GM12878 (cell line): ENCODE results near the gene RPS5. TPM values are rescaled to one million over a fixed set of nuclear protein-coding genes. Genes with fewer than 3 reads are reported as not detected.

ENCODE experiments used
- ATAC-seq: fragments of 200-7000 bp; cut with Tn5 transposase; 3 replicates; pipeline ENCODE4 v1.9.1; 2020; ENCODE audit warnings: mild to moderate bottlenecking, moderate library complexity
- BruUV-seq: library from RNA; stranded (reverse); fragments of 400-500 nt; replicated peaks from 2 replicates; lab custom pipeline; 2021; lab: Mats Ljungman, UMichigan
- CTCF ChIA-PET: fragments of 300-600 bp; sonication (Branson Sonifier 250); formaldehyde crosslinking; extraction: SDS; loops from one replicate; lab custom pipeline; 2021; ENCODE audit warnings: inconsistent platforms; lab: Yijun Ruan, JAX
- POLR2A ChIA-PET: fragments of 350-600 bp; formaldehyde crosslinking; extraction: SDS; loops from one replicate; lab custom pipeline; 2021; ENCODE audit warnings: inconsistent platforms; lab: Charles Lee
- RAD21 ChIA-PET: fragments of 300-600 bp; sonication (Branson Sonifier 250); formaldehyde crosslinking; loops from one replicate; lab custom pipeline; 2023; ENCODE audit warnings: antibody characterized with exemption; ENCODE audit not compliant: unreplicated experiment; lab: Charles Lee
- SMC1A ChIA-PET: fragments of 300-600 bp; sonication (Branson Sonifier 250); formaldehyde crosslinking; loops from one replicate; lab custom pipeline; 2023; ENCODE audit not compliant: unreplicated experiment, uncharacterized antibody; lab: Charles Lee
- DNase-seq: peaks from one replicate; pipeline ENCODE4 v3.0.0-alpha.2; 2011; ENCODE audit warnings: low read depth, low spot score
- FAIRE-seq: peaks from 3 replicates; lab custom pipeline; 2011; peaks lifted over from hg19 to GRCh38; lab: Jason Lieb, UNC
- H2AFZ ChIP-seq: 2 replicates; pipeline ENCODE4 v1.6.0; 2011; ENCODE audit warnings: low read depth, low read length, control low read depth; ENCODE audit not compliant: control insufficient read depth
- H3K27ac ChIP-seq: 2 replicates; pipeline ENCODE4 v1.5.1; 2011; ENCODE audit warnings: control low read depth; ENCODE audit not compliant: control insufficient read depth, insufficient read depth
- H3K27me3 ChIP-seq, 2 experiments: replicated peaks in 1 of 2; 2 replicates each; pipeline versions ENCODE4 v1.6.0 to v1.6.1; 2011; ENCODE audit warnings: low read length in 1 of 2; ENCODE audit not compliant: control insufficient read depth in 2 of 2, insufficient read depth in 2 of 2
- H3K36me3 ChIP-seq, 2 experiments: 2 replicates each; pipeline ENCODE4 v1.5.1; 2011; ENCODE audit warnings: low read length in 1 of 2; ENCODE audit not compliant: control insufficient read depth in 2 of 2, insufficient read depth in 2 of 2
- H3K4me1 ChIP-seq: 2 replicates; pipeline ENCODE4 v1.6.1; 2011; ENCODE audit warnings: mild to moderate bottlenecking, low read length, moderate library complexity, mixed read lengths; ENCODE audit not compliant: control insufficient read depth, insufficient read depth
- H3K4me2 ChIP-seq: 2 replicates; pipeline ENCODE4 v1.6.0; 2011; ENCODE audit warnings: control low read depth; ENCODE audit not compliant: control insufficient read depth, insufficient read depth
- H3K4me3 ChIP-seq: fragments of 200-600 bp; sonication (generic); 2 replicates; pipeline ENCODE4 v1.5.1; 2016
- H3K79me2 ChIP-seq: 2 replicates; pipeline ENCODE4 v1.6.0; 2011; ENCODE audit warnings: low read length; ENCODE audit not compliant: control insufficient read depth, insufficient read depth
- H3K9ac ChIP-seq: 2 replicates; pipeline ENCODE4 v1.8.0; 2011; ENCODE audit warnings: low read length, control low read depth, mixed read lengths; ENCODE audit not compliant: control insufficient read depth, insufficient read depth
- H3K9me3 ChIP-seq: replicated peaks from 3 replicates; pipeline ENCODE4 v1.5.1; 2011; ENCODE audit warnings: mild to moderate bottlenecking, low read length; ENCODE audit not compliant: control insufficient read depth, insufficient read depth
- H4K20me1 ChIP-seq: 2 replicates; pipeline ENCODE4 v1.6.0; 2011; ENCODE audit not compliant: control insufficient read depth, insufficient read depth
- CHD2 ChIP-seq: IDR thresholded peaks from 2 replicates; pipeline ENCODE4 v1.6.1; 2011; ENCODE audit warnings: low read depth, low read length, improper control_type of control experiment, borderline replicate concordance
- CREM ChIP-seq: IDR thresholded peaks from 2 replicates; pipeline ENCODE4 v1.6.1; 2014; ENCODE audit warnings: antibody characterized with exemption, low read depth
- IKZF1 ChIP-seq: fragments of 450-650 bp; conservative IDR thresholded peaks from 2 replicates; pipeline ENCODE4 v1.6.1; 2017; ENCODE audit warnings: antibody characterized with exemption, mild to moderate bottlenecking
- KLF5 ChIP-seq: fragments of 450-650 bp; IDR thresholded peaks from 2 replicates; pipeline ENCODE4 v1.6.1; 2014; ENCODE audit warnings: mild to moderate bottlenecking; ENCODE audit not compliant: partially characterized antibody
- NFXL1 ChIP-seq: fragments of 450-650 bp; IDR thresholded peaks from 2 replicates; pipeline ENCODE4 v1.6.1; 2017; ENCODE audit warnings: antibody characterized with exemption, mild to moderate bottlenecking, borderline replicate concordance
- RAD21 ChIP-seq: IDR thresholded peaks from 2 replicates; pipeline ENCODE4 v1.6.1; 2011; ENCODE audit warnings: mild to moderate bottlenecking, low read depth, low read length, moderate library complexity; ENCODE audit not compliant: insufficient read depth
- SMAD5 ChIP-seq: IDR thresholded peaks from 2 replicates; pipeline ENCODE4 v1.6.1; 2016; ENCODE audit warnings: antibody characterized with exemption, low read depth
- STAT1 ChIP-seq: fragments of 450-650 bp; conservative IDR thresholded peaks from 2 replicates; pipeline ENCODE4 v1.6.1; 2014; ENCODE audit warnings: antibody characterized with exemption, mild to moderate bottlenecking
- TCF3 ChIP-seq: IDR thresholded peaks from 2 replicates; pipeline ENCODE4 v1.6.1; 2012; ENCODE audit warnings: low read depth, mild to moderate bottlenecking, low read length, borderline replicate concordance; ENCODE audit not compliant: insufficient read depth
- TCF7 ChIP-seq: IDR thresholded peaks from 2 replicates; pipeline ENCODE4 v1.6.1; 2014; ENCODE audit warnings: antibody characterized with exemption, borderline replicate concordance
- USF1 ChIP-seq: IDR thresholded peaks from 2 replicates; pipeline ENCODE4 v1.6.1; 2011; ENCODE audit warnings: borderline replicate concordance, low read depth, mild to moderate bottlenecking, moderate library complexity, mixed read lengths, low read length; ENCODE audit not compliant: insufficient read depth; ENCODE audit errors: extremely low read length
- ZNF207 ChIP-seq: fragments of 450-650 bp; IDR thresholded peaks from 2 replicates; pipeline ENCODE4 v1.6.1; 2014; ENCODE audit warnings: antibody characterized with exemption, mild to moderate bottlenecking, borderline replicate concordance
- ZNF24 ChIP-seq: fragments of 450-650 bp; IDR thresholded peaks from 2 replicates; pipeline ENCODE4 v1.6.1; 2017; ENCODE audit warnings: antibody characterized with exemption, mild to moderate bottlenecking
- ZNF384 ChIP-seq: IDR thresholded peaks from 2 replicates; pipeline ENCODE4 v1.6.1; 2012; ENCODE audit warnings: low read depth, mild to moderate bottlenecking, low read length, improper control_type of control experiment, borderline replicate concordance
- WGBS: methylation state at CpG from one replicate; pipeline ENCODE4 v1.1.6; 2016; ENCODE audit warnings: low lambda C conversion rate; ENCODE audit not compliant: insufficient replicate concordance, insufficient coverage; ENCODE audit errors: missing lambda C conversion rate; 5-methylcytosine and 5-hydroxymethylcytosine counted together
- in situ Hi-C: fragments of 300-500 bp; cut with MboI; formaldehyde crosslinking; loops from 9 replicates; pipeline ENCODE4 v1.14.3; 2018; ENCODE audit warnings: mixed read lengths
- intact Hi-C: fragments of 100-400 bp; cut with micrococcal nuclease; formaldehyde crosslinking; loops from one replicate; pipeline ENCODE4 v1.14.2; 2022; ENCODE audit not compliant: unreplicated experiment
- polyA plus RNA-seq, 11 experiments: library from polyadenylated mRNA; depleted of rRNA in 4 of 11; unstranded in 6 of 11; stranded (reverse) in 5 of 11; fragments of >200 nt; fragmentation: Nextera tagmentation in 4 of 11; fragmentation: Illumina TruSeq in 1 of 11; extraction: Ambion mirVana in 4 of 11; extraction: Trizol in 1 of 11; gene quantifications; 1 replicate in 1 of 11; 2 replicates in 10 of 11; pipeline versions ENCODE4 v1.2.1 to v1.2.3, GENCODE V29; 2011 to 2016; ENCODE audit warnings: inconsistent platforms in 2 of 11, missing spikeins in 2 of 11, low read depth in 1 of 11
- total RNA-seq, 4 experiments: library from RNA; depleted of rRNA in 3 of 4; stranded (reverse); fragments of >200 nt in 3 of 4; fragmentation: Illumina TruSeq in 1 of 4; extraction: Trizol in 1 of 4; gene quantifications; 2 replicates each; pipeline versions ENCODE4 v1.2.1 to v1.2.3, GENCODE V29; 2013 to 2021
- TF ChIP-seq, protein P1 (sequence below): fragments of 450-650 bp; IDR thresholded peaks from 2 replicates; pipeline ENCODE4 v1.6.1; 2017; ENCODE audit warnings: antibody characterized with exemption, mild to moderate bottlenecking, moderate library complexity

Gene RPS5
- total and polyA plus RNA-seq, 10 of the 15 experiments (the other 5 are each of a cell fraction or from before 2014, with no cell fraction given), result 1,284 to 3,652 (median 1,922) TPM

DNA sequence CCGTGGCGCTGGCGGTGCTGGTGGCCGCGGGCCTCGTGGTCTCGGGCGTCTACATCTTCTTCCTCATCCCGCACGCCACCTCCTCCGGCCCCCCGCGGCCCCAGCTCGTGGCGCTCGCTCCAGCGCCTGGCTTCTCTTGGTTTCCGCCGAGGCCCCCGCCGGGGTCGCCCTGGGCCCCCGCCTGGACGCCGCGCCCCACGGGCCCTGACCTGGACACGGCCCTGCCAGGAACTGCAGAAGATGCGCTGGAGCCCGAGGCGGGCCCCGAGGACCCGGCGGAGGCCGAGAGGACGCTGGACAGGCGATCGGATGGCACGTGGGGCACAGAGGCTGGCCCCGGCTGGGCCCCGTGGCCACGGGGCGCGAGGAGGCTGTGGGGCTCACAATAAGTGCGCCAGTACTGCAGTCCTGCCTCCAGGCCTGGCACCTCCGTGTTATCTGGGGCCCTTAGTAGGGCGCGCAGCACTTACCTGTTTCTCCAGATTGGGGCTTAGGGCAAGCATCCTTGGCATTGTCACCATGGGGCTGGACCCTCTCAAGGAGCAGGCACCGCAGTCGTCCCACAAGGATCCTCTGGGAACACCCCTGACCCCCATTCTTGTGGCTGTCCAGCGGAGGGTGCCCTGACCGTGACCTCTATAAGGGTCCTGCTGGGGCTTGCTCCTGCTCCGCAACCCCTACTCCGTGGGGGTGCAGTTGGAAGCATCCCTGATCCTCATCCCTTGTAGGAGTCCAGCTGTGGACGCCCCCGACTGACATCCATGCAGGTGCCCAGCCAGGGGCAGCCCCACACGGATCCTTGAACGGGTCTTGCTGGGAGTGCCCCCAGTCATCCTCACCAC is 9.8 kb downstream of the RPS5 start (continued):
- TF ChIP-seq RAD21, result no peak
- TF ChIP-seq STAT1, result no peak
- no peak for TF ChIP-seq IKZF1
- TF ChIP-seq SMAD5, result no peak
- TF ChIP-seq NFXL1, result no peak
- no peak for TF ChIP-seq CREM
- no peak for TF ChIP-seq KLF5
- TF ChIP-seq ZNF207, result no peak
- TF ChIP-seq CHD2, result no peak

DNA sequence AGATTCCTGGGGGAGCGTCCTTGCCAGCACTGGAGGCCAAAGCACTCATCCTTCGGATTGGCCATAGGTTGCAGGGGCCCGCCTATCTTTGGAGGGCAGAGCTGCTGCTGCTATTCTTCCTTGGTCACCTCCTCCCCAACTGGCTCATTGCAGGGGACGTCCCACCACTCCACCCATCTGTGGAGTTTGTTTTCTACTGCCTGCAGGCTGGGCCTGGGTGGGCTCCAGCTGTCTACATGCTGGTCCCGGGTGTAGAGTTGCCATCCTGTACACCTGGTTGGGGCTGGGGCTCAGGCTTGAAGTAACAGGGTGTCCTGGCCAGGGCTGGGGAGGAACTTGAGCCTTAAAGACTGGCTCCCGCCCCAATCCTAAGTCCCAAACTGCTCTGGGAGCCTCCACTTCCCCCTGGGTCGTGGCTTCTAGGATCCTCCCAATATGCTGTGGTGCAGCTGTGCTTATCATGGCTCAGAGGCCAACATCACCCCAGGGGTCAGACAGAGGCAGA is 10.5 kb downstream of the RPS5 start:
- Histone ChIP-seq H3K36me3 (peaks cover 4 to 24% of the 10 kb centered on the region in 2 experiments; a peak in 3 of 4 replicates), H3K27me3 (no peaks in the 10 kb centered on the region), H3K27ac (no peak overlapping the region), H3K4me2 (no peak overlapping the region), H3K4me3 (no peak overlapping the region), H3K4me1 (peaks cover 10% of the 10 kb centered on the region), H4K20me1 (peaks cover 5% of the 10 kb centered on the region), H3K79me2 (no peaks in the 10 kb centered on the region), H3K9ac (no peak overlapping the region), H3K9me3 (no peaks in the 10 kb centered on the region), H2AFZ (no peak overlapping the region)
- ChIA-PET CTCF (no interaction called here), POLR2A (no interaction called here), RAD21 (no interaction called here), SMC1A (no interaction called here)
- FAIRE-seq (no peak), ATAC-seq (no peak), DNase-seq (no peak)
- no TSS peak for BruUV-seq
- 64% methylated on average over 7 of the region's 7 CpGs for WGBS
- in situ Hi-C loops (no loop called here), intact Hi-C loops (no loop called here)
- TF ChIP-seq TCF3 (no peak), ZNF24 (no peak), TCF7 (no peak), ZNF384 (no peak), USF1 (no peak)
- TF ChIP-seq, protein P1, sequence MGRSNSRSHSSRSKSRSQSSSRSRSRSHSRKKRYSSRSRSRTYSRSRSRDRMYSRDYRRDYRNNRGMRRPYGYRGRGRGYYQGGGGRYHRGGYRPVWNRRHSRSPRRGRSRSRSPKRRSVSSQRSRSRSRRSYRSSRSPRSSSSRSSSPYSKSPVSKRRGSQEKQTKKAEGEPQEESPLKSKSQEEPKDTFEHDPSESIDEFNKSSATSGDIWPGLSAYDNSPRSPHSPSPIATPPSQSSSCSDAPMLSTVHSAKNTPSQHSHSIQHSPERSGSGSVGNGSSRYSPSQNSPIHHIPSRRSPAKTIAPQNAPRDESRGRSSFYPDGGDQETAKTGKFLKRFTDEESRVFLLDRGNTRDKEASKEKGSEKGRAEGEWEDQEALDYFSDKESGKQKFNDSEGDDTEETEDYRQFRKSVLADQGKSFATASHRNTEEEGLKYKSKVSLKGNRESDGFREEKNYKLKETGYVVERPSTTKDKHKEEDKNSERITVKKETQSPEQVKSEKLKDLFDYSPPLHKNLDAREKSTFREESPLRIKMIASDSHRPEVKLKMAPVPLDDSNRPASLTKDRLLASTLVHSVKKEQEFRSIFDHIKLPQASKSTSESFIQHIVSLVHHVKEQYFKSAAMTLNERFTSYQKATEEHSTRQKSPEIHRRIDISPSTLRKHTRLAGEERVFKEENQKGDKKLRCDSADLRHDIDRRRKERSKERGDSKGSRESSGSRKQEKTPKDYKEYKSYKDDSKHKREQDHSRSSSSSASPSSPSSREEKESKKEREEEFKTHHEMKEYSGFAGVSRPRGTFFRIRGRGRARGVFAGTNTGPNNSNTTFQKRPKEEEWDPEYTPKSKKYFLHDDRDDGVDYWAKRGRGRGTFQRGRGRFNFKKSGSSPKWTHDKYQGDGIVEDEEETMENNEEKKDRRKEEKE, result no peak
